ENCODE measurements around the gene KLF12. TPM values are rescaled to one million over a fixed set of nuclear protein-coding genes. Genes with fewer than 3 reads are reported as not detected.

Gene KLF12
- 5.9 and 8.7 TPM in 2 replicates for total RNA-seq (2014; rRNA removed; shearing (Covaris generic))

GRCh38 chr13:74134221-74134776 is at the start of gene KLF12:
Gene KLF12, minus strand, starts transcription at chr13:74134404.
- DNase-seq (ENCODE audit: low read depth) = peak; percentile 93

DNA sequence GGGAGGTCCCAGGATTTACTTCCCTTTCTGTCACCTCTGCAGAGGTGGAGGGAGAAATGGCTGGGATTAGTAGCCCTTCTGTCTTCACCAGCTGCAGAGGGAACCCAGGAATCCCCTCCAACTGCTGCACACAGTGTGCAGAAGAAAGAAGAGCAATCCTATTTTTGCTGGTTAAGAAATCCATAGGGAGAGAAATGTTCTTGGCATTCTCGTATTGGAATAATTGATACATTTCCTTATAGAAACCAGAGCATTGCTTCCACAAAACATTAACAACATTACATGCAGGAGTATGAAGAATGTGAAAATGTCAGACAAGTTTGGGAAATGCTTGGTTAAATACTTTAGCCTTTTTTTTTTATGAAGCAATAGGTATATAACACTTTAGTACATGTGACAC is 48.3 kb upstream of the KLF12 start:
- no peak for DNase-seq (ENCODE audit: low read depth)

DNA sequence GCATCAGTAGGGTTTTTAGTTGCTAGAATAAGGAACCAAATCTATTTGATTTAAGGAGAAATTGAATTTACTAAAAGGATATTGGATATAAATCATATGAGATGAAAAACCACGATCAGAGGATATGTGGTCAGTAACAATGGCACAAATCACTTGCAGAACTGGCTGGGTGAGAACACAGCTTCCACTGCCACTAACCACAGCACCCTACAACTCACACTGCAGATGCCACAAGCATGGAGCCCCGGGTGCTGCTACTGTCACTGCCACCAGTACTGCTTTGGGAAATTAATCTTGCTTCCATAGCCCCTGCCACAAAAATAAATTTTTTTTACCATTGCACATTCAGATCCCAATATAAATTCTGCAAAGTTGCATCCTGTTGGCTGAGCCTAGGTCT is 40.6 kb upstream of the KLF12 start:
- DNase-seq (ENCODE audit: low read depth) = no peak

GRCh38 chr13:74173822-74174221 is 39.6 kb upstream of the KLF12 start:
- DNase-seq (ENCODE audit: low read depth) = no peak

DNA sequence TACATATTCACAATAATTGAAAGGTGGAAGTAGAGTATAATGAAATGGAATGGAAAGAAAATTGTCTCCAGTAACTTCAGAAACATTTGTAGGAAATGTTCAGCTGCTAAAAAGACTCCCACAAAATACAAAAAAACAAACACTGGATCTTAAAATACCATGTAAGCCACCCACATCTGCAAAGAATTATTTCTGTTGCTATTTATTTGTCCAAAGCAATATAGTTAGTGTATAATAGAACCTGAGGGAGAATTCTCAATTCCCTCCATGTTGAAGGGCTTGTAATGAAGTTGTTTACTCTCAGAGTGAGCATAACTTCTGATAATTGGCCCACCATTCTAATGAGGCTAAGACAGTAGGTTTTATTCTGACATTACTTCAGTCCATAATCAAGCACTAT is 37.4 kb upstream of the KLF12 start:
- DNase-seq (ENCODE audit: low read depth) = no peak

- no peak for DNase-seq (ENCODE audit: low read depth)
These were observed 35.5 kb upstream of the KLF12 start for GRCh38 chr13:74169676-74170075.

GRCh38 chr13:74168263-74168675 is 34.1 kb upstream of the KLF12 start:
- no peak for DNase-seq (ENCODE audit: low read depth)

DNA sequence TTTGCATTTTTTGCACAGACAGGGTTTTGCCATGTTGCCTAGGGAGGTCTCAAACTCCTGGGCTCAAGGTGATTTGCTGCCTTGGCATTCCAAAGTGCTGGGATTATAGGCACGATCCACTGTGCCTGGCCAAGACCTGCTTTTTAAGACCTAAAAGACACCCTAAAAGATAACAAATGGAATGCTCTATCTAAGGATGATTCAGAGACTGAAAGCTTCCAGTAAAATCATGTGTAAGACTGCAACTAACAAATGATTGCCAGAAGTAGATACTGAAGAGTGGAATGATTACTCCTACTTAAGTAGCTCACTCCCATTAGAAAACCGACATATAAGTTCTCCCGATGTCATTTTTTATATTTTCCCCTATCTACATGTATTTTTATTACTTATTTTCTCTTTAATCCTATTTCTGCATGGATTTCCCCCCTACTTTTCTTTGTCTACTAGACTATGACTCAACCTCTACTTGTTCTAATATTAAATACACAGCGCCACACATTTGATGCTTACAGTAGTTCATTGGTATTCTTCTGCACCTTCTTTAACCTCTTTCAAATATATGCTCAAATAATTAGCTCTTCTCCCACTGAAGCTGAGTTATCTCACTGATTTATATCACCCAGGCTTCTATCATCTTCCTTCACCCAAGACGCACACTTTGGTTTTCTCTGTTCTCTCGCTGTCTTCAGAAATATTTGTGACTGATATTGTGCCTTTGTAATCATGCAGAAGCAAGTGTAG is 32.2 kb upstream of the KLF12 start:
- DNase-seq (ENCODE audit: low read depth) = no peak

- no peak for DNase-seq (ENCODE audit: low read depth)
These were observed 28.6 kb upstream of the KLF12 start for GRCh38 chr13:74162782-74163181.

DNA sequence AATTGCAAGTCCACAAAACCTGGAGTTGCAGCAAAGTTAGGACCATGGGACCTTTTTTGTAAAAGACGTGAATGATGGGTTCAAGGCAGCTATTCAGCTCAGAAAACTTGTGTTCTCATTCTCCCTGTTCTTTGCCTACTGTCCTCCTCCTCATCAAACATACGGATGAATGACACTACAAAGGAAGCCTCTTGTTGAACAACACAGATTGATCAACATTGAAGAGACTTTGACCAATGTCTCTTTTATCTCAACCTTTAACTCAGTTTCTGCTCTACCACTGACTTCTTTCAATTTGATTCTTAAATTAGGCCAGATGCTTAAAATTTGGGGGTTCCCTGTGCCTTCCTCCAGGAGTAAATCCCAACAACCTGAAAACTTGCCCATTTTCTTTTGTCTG is 27.9 kb upstream of the KLF12 start:
- DNase-seq (ENCODE audit: low read depth) = no peak

DNA sequence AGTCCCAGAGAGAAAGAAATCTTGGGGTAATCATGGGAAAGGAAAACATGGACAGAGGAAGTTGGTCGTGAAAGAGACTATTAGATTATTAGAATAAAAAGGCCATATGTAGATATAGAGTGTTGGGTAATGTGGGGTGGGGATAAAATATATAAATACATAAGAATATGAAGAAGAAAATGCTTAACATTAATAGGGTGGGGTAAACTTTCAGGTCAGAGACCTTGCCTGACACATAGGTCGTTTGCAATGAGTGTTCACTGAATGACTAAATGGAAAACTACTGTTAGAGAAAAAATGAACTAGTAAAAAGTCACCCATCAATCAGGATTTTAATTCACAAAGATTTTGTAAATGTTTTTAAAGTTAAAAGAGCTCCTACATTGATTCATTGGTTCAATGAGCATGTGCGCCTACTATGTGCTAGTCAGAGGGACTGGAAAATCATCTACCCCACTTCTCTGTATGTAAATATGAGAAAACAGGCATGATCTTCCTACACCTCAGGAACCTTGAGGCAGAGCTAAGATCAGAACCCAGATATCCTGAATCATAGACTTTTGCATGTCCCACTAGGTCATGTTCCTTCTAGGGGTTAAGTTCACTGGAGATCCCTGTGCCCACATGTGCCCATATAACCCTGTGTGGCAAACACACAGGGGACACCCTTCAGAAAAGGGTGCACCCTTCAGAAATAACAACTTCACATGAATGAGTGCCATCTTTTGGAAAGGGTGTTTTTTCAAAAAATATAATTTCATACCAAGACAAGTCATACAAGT is 24.6 kb upstream of the KLF12 start:
- DNase-seq (ENCODE audit: low read depth) = no peak

GRCh38 chr13:74158028-74158427 is 23.8 kb upstream of the KLF12 start:
- no peak for DNase-seq (ENCODE audit: low read depth)

- DNase-seq (ENCODE audit: low read depth) = no peak
These were observed 20.8 kb upstream of the KLF12 start for GRCh38 chr13:74154981-74155380.

DNA sequence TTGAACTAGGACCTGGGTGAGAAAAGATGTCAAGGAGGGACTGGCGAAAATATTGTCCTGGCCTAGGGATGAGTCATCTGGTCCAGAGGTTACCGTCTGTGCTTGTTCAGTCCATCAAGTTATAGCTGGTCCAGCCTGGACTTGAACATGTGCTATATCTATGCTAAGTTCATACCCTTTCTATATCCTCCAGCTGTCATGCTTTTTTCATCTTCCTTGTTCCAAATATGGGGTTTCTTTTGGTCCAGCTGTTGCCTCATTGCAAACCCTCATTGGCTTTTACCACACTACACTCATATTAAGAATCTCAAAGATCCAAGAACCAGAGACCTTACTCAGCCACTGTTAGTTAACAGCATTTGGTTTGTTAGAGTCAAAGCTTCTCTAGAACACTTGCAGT is 19.1 kb upstream of the KLF12 start:
- DNase-seq (ENCODE audit: low read depth) = peak; percentile 11

GRCh38 chr13:74151859-74152258 is 17.7 kb upstream of the KLF12 start:
- no peak for DNase-seq (ENCODE audit: low read depth)

GRCh38 chr13:74148352-74148751 is 14.1 kb upstream of the KLF12 start:
- no peak for DNase-seq (ENCODE audit: low read depth)

- peak; percentile 15 for DNase-seq (ENCODE audit: low read depth)
These were observed 11.2 kb upstream of the KLF12 start for GRCh38 chr13:74145249-74145975.

DNA sequence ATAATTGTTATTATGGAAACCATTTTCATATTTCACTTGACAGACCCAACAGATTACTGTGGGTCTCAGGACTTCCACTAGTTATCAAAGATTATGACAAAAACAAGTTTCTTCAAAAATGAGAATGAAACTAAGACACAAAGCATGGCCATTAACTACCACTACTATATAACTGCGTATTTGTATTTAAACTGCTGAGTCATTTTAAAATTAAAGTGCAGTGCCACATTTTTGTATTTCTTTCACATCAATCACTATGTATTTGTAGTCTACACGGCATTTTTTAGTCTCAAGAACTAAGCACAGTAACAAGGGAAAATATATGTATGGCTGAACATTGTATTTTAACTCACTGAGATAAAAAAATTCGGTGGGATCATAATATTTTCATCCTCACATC is 10.1 kb upstream of the KLF12 start:
- DNase-seq (ENCODE audit: low read depth) = no peak

- no peak for DNase-seq (ENCODE audit: low read depth)
These were observed 8.1 kb upstream of the KLF12 start for GRCh38 chr13:74142257-74142656.

GRCh38 chr13:74138241-74138640 is 4.0 kb upstream of the KLF12 start:
- DNase-seq (ENCODE audit: low read depth) = no peak

DNA sequence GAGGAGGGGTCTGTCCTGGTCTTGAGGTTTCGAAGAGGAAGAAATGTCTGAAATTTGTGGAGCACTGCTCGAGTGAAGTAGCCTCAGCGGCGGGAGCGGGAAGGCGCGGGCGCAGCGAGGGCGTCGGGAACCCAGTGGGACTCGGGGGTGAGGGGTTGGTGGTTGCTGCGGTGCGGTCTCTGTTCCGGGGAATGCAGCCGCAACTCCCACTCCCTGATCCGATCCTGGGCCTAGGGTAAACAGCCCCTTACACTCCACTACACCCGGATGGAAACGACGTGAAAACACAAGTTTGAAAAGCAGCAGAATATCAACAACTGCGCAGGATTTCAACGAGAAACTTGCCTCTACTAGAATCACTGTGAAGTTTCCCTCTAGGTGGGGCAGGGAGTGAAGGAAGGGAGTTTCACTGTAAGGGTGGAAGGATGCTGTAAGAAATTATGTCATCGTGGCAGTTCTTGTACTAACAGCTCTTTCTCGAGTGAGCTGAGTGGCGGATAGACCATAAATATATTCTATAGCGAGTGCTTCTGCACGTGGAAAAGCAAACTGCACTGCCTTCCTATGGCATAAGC is 2.0 kb upstream of the KLF12 start:
- peak; percentile 45 for DNase-seq (ENCODE audit: low read depth)

All from M059J (cell line).